ENCODE data around the gene NTM. TPM values are rescaled to one million over a fixed set of nuclear protein-coding genes. Genes with fewer than 3 reads are reported as not detected.

Gene NTM
- total RNA-seq, 3 donors from 2014 or later: 0.66 to 9.0 (median 1.0) TPM

DNA sequence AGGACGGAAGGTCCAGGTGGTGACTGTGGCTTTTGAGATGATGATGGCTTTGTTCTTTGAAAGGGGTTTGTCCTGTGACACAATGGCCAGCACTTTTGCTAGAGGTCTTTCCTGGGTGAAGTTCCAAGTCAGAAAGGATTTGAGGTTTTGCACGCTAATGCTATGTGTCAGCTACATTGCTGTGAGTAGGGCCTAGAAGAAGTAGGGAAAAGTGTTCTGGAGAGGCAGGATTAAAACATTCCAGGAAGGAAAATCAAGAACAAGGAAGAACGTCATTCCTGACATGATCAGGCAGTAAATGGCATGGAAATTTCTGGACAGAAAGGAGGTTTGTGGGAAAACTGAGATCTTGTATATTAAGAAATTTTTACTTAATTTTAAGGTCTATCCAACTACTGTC lies 290.7 kb downstream of the NTM start:
- no peak overlapping the region for H3K4me3 ChIP-seq
- TF ChIP-seq, protein P1, sequence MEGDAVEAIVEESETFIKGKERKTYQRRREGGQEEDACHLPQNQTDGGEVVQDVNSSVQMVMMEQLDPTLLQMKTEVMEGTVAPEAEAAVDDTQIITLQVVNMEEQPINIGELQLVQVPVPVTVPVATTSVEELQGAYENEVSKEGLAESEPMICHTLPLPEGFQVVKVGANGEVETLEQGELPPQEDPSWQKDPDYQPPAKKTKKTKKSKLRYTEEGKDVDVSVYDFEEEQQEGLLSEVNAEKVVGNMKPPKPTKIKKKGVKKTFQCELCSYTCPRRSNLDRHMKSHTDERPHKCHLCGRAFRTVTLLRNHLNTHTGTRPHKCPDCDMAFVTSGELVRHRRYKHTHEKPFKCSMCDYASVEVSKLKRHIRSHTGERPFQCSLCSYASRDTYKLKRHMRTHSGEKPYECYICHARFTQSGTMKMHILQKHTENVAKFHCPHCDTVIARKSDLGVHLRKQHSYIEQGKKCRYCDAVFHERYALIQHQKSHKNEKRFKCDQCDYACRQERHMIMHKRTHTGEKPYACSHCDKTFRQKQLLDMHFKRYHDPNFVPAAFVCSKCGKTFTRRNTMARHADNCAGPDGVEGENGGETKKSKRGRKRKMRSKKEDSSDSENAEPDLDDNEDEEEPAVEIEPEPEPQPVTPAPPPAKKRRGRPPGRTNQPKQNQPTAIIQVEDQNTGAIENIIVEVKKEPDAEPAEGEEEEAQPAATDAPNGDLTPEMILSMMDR (IDR thresholded peaks at IDR 0.05): no peak
- H3K9me3 ChIP-seq: no peaks in the 10 kb centered on the region
- no peaks in the 10 kb centered on the region for H3K36me3 ChIP-seq
- no peak overlapping the region for H3K27ac ChIP-seq
- no peak for DNase-seq (ENCODE audit: low spot score in 2 of 2)
- intact Hi-C loops (cut with DNase I; ENCODE audit: low total_unique reads): no loop called here
- no peaks in the 10 kb centered on the region for H3K27me3 ChIP-seq
- no peaks in the 10 kb centered on the region for H3K4me1 ChIP-seq

DNA sequence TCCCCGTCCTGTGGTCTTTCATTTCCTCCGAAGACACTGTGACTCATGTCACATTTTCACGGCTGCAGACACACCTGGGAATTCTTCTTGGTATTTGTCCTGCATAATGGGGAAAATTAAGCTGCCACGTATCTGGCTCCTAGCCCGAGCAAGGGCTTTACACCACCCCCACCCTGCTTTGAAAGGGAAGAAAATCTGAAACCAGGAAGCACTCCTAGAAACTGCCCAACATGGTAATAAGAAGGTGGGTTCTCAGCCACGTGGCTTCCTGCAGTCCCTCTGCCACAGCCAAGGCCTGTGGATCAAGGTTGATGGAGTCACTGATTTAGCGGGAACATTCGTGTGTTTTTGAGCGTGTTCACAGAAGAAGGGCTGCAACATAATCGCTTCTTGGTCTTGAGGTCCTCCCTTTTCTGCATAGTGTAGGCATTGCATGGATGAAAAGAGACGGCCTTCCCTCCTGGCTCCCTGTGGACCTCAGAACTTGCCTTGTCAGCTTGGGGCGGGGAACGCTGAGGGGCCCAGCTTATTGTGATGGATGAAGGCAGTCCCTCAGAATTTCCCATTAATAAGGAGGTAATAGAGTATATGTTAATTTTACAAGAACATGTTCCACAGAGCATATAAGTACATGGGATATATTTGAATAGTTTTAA lies 292.0 kb downstream of the NTM start:
- TF ChIP-seq POLR2A (IDR thresholded peaks at IDR 0.05) (no peak), POLR2AphosphoS5 (IDR thresholded peaks at IDR 0.05) (no peak)
- TF ChIP-seq, protein P1 (IDR thresholded peaks at IDR 0.05): no peak
- H3K4me1 ChIP-seq: no peaks in the 10 kb centered on the region
- no peaks in the 10 kb centered on the region for H3K36me3 ChIP-seq
- intact Hi-C loops (cut with DNase I; ENCODE audit: low total_unique reads): no loop called here
- no peaks in the 10 kb centered on the region for H3K27me3 ChIP-seq
- no peak overlapping the region for H3K4me3 ChIP-seq
- DNase-seq (ENCODE audit: low spot score in 2 of 2): no peak
- H3K9me3 ChIP-seq: no peaks in the 10 kb centered on the region
- no peak overlapping the region for H3K27ac ChIP-seq

DNA sequence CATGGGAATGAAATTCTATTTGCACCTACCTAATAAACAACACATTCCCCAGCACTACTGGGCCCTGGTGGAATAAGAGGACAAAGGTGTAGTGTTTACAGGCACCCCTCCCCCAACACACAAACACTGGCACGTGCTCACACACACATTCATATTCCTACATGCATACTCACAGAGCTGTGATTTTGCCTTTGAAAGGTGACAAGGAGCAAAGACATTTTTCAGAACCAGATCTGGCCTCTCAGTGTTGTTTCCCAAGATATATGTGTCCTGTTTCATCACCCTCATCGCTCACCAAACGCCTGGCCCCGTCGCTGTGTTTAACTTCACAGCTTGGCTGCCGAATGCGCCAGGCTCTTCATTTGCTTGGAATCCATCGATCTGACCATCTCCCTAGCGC lies 292.6 kb downstream of the NTM start:
- Histone ChIP-seq H3K27me3 (no peaks in the 10 kb centered on the region), H3K4me1 (no peaks in the 10 kb centered on the region), H3K4me3 (no peak overlapping the region), H3K36me3 (no peaks in the 10 kb centered on the region), H3K27ac (no peak overlapping the region), H3K9me3 (no peaks in the 10 kb centered on the region)
- DNase-seq (ENCODE audit: low spot score in 2 of 2): no peak
- intact Hi-C loops (cut with DNase I; ENCODE audit: low total_unique reads): no loop called here
- TF ChIP-seq, protein P1 (IDR thresholded peaks at IDR 0.05): no peak
- TF ChIP-seq POLR2A (IDR thresholded peaks at IDR 0.05) (no peak), POLR2AphosphoS5 (IDR thresholded peaks at IDR 0.05) (no peak)

DNA sequence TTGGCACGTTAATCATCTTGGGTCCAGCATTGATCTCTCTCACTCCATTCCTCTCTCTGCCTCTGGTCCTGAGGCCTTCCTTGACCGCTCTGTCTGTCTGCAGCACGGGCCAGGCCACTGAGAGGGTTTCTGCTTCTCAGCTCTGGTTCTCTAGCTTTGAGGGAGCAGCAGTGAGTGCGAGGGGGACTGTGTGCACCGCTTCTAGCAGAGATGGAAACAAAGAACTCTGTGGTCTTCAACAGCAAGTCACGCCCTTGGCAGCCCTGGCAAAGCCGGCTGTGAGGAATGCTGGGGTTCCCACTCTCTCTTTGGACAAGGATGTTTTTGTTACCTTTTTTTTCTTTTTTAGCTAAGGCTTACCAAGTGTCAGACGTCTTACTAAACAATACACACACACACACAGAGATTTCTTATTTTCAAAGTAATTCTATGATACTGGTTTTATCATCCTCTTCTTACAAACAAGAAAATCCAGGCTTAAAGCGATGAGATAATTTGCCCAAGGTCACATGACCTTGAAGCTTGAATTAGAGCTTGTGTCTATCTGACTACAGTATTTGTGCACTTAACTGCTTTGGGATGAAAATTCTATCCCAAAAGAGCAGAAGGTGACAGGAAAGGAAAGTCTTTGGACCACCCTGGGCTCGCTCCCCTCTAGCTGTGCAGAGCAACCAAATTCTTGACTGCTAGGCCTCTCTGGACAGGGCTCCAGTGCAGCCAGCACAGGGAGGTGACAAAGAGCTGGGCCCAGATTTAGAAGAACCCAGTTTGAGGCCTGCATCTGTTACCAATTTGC lies 293.2 kb downstream of the NTM start:
- peak in 1 of 2 donors; percentile 29 for DNase-seq (ENCODE audit: low spot score in 2 of 2)
- no peak overlapping the region for H3K27ac ChIP-seq
- TF ChIP-seq, protein P1 (IDR thresholded peaks at IDR 0.05): no peak
- TF ChIP-seq POLR2AphosphoS5 (IDR thresholded peaks at IDR 0.05) (no peak), POLR2A (IDR thresholded peaks at IDR 0.05) (no peak)
- H3K36me3 ChIP-seq: no peaks in the 10 kb centered on the region
- no peaks in the 10 kb centered on the region for H3K4me1 ChIP-seq
- intact Hi-C loops (cut with DNase I; ENCODE audit: low total_unique reads): no loop called here
- no peaks in the 10 kb centered on the region for H3K27me3 ChIP-seq
- H3K4me3 ChIP-seq: no peak overlapping the region
- H3K9me3 ChIP-seq: no peaks in the 10 kb centered on the region

DNA sequence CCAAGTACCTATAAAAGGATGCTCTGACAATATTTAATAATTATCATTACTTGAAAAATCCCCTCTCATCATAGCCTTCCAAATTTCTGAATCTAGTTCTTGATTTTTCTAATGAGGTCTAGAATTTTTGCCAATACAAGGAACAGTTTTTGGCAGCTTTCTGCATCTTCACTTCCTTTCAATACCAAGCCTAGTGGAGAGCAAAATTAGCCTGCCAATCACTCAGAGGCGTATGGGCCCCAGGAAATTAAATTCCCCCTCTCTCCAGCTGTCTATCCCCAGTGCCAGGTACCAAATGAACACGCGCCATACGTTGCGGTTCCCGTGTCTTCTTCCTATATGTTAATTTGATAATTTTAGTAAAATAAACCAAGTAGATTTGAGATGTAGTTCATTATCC lies 293.9 kb downstream of the NTM start:
- H3K4me1 ChIP-seq: no peaks in the 10 kb centered on the region
- H3K9me3 ChIP-seq: no peaks in the 10 kb centered on the region
- H3K27me3 ChIP-seq: no peaks in the 10 kb centered on the region
- H3K27ac ChIP-seq: no peak overlapping the region
- H3K4me3 ChIP-seq: no peak overlapping the region
- no peak for DNase-seq (ENCODE audit: low spot score in 2 of 2)
- TF ChIP-seq, protein P1 (IDR thresholded peaks at IDR 0.05): no peak
- no peak for TF ChIP-seq POLR2AphosphoS5 (IDR thresholded peaks at IDR 0.05)
- no peak for TF ChIP-seq POLR2A (IDR thresholded peaks at IDR 0.05)
- H3K36me3 ChIP-seq: no peaks in the 10 kb centered on the region
- intact Hi-C loops (cut with DNase I; ENCODE audit: low total_unique reads): no loop called here

Data from breast epithelium (tissue), 4 donors.